ENCODE results near the gene DYNC1I1.

- TF ChIP-seq POLR2A (IDR thresholded peaks at IDR 0.05) = no peak
- TF ChIP-seq CTCF (IDR thresholded peaks at IDR 0.05) = no peak
These were observed 225.3 kb downstream of the DYNC1I1 start for GRCh38 chr7:95997632-95998031.
